HepG2 (cell line): ENCODE data around the gene RDH16. TPM values are rescaled to one million over a fixed set of nuclear protein-coding genes. Genes with fewer than 3 reads are reported as not detected.

Source experiments
- ATAC-seq: fragments of 200-7000 bp; cut with Tn5 transposase; 3 replicates; pipeline ENCODE4 v1.9.1; 2020; ENCODE audit warnings: mild to moderate bottlenecking, moderate library complexity
- BruUV-seq: library from RNA; stranded (reverse); fragments of 400-500 nt; replicated peaks from 2 replicates; lab custom pipeline; 2021; lab: Mats Ljungman, UMichigan
- CTCF ChIA-PET: fragments of 300-600 bp; formaldehyde crosslinking; extraction: SDS; loops from one replicate; lab custom pipeline; 2021; ENCODE audit warnings: low total read pairs, inconsistent platforms, low intra/inter-chr PET ratio; lab: Yijun Ruan, JAX
- POLR2A ChIA-PET: fragments of 350-600 bp; sonication (Branson Sonifier 250); formaldehyde crosslinking; loops from one replicate; lab custom pipeline; 2020; ENCODE audit warnings: antibody characterized with exemption, inconsistent platforms; lab: Yijun Ruan, JAX
- DNase-seq: peaks from one replicate; pipeline ENCODE4 v3.0.0-alpha.2; 2015; ENCODE audit warnings: low spot score
- FAIRE-seq: peaks from 3 replicates; lab custom pipeline; 2011; peaks lifted over from hg19 to GRCh38; lab: Jason Lieb, UNC
- H2AFZ ChIP-seq: one replicate; pipeline ENCODE4 v1.6.1; 2011; ENCODE audit warnings: low read length, inconsistent platforms
- H3K27ac ChIP-seq: fragments of 300-600 bp; 3 replicates; pipeline ENCODE4 v1.8.0; 2011; ENCODE audit warnings: mixed run types, mild to moderate bottlenecking, mixed read lengths, low read length, inconsistent platforms; ENCODE audit not compliant: insufficient read depth; ENCODE audit errors: extremely low read length
- H3K27me3 ChIP-seq, 2 experiments: fragments of 200-600 bp in 1 of 2; 2 replicates in 1 of 2; 3 replicates in 1 of 2; pipeline versions ENCODE4 v1.6.0 to v1.8.0; 2011; ENCODE audit warnings: low read length in 2 of 2, mild to moderate bottlenecking in 2 of 2, moderate library complexity in 2 of 2, inconsistent platforms in 1 of 2; ENCODE audit not compliant: insufficient read depth in 2 of 2, control insufficient read depth in 1 of 2
- H3K36me3 ChIP-seq, 2 experiments: fragments of 200-600 bp in 1 of 2; replicated peaks in 1 of 2; 2 replicates in 1 of 2; 3 replicates in 1 of 2; pipeline versions ENCODE4 v1.5.1 to v1.8.0; 2011; ENCODE audit warnings: low read length in 2 of 2, inconsistent platforms in 1 of 2; ENCODE audit not compliant: insufficient read depth in 2 of 2, control insufficient read depth in 1 of 2
- H3K4me1 ChIP-seq: 2 replicates; pipeline ENCODE4 v1.5.1; 2012; ENCODE audit warnings: low read length, inconsistent platforms; ENCODE audit not compliant: insufficient read depth
- H3K4me2 ChIP-seq: 2 replicates; pipeline ENCODE4 v1.6.0; 2011; ENCODE audit warnings: low read depth, low read length, inconsistent platforms
- H3K4me3 ChIP-seq, 3 experiments: fragments of 200-600 bp in 1 of 3; sonication (generic), shearing (Covaris generic) in 1 of 3; replicated peaks in 1 of 3; 2 replicates each; pipeline ENCODE4 v1.5.1; 2011 to 2016; ENCODE audit warnings: low read length in 3 of 3, inconsistent platforms in 2 of 3, low read depth in 2 of 3, mild to moderate bottlenecking in 2 of 3, control low read depth in 1 of 3, mixed read lengths in 1 of 3; ENCODE audit not compliant: insufficient read depth in 1 of 3
- H3K79me2 ChIP-seq: one replicate; pipeline ENCODE4 v1.6.1; 2011; ENCODE audit warnings: low read length, inconsistent platforms; ENCODE audit not compliant: insufficient read depth
- H3K9ac ChIP-seq: 2 replicates; pipeline ENCODE4 v1.6.0; 2011; ENCODE audit warnings: mild to moderate bottlenecking, low read depth, low read length, inconsistent platforms; ENCODE audit not compliant: insufficient read depth
- H3K9me3 ChIP-seq: 2 replicates; pipeline ENCODE4 v1.5.1; 2012; ENCODE audit warnings: mild to moderate bottlenecking, low read length
- H4K20me1 ChIP-seq: 2 replicates; pipeline ENCODE4 v1.6.0; 2011; ENCODE audit warnings: inconsistent platforms, mild to moderate bottlenecking, low read length, moderate library complexity; ENCODE audit not compliant: insufficient read depth
- CAMTA2 ChIP-seq: sonication (generic); formaldehyde crosslinking; IDR thresholded peaks from 2 replicates; pipeline ENCODE4 v1.4.0; 2020; ENCODE audit warnings: mild to moderate bottlenecking, missing genetic modification reagents, borderline replicate concordance
- FOXK2 ChIP-seq: fragments of 450-650 bp; IDR thresholded peaks from 2 replicates; pipeline ENCODE4 v1.6.1; 2016
- SAP130 ChIP-seq: IDR thresholded peaks from 2 replicates; pipeline ENCODE4 v1.6.1; 2016; ENCODE audit warnings: low read depth
- ZNF468 ChIP-seq: sonication (generic); formaldehyde crosslinking; IDR thresholded peaks from 2 replicates; pipeline ENCODE4 v1.8.0; 2022; ENCODE audit warnings: mild to moderate bottlenecking, moderate library complexity, missing genetic modification reagents
- ZNF510 ChIP-seq: sonication (generic); formaldehyde crosslinking; IDR thresholded peaks from 2 replicates; pipeline ENCODE4 v1.4.0; 2020; ENCODE audit warnings: low read depth, mild to moderate bottlenecking, missing genetic modification reagents
- ZNF777 ChIP-seq: sonication (generic); formaldehyde crosslinking; IDR thresholded peaks from 2 replicates; pipeline ENCODE4 v1.4.0; 2020; ENCODE audit warnings: missing genetic modification reagents
- WGBS: methylation state at CpG from one replicate; pipeline ENCODE4 v1.1.6; 2017; ENCODE audit warnings: low lambda C conversion rate; 5-methylcytosine and 5-hydroxymethylcytosine counted together
- in situ Hi-C: cut with HindIII; loops from 2 replicates; pipeline ENCODE4 v1.10.0; 2017; ENCODE audit warnings: low pct_unique_long_range_greater_than_20kb; ENCODE audit not compliant: extremely low pct_ligation_motif_present
- intact Hi-C: fragments of 100-400 bp; cut with micrococcal nuclease; formaldehyde crosslinking; loops from one replicate; pipeline ENCODE4 v1.10.0; 2022; ENCODE audit not compliant: unreplicated experiment
- polyA plus RNA-seq, 8 experiments: library from polyadenylated mRNA; depleted of rRNA in 3 of 8; stranded (reverse) in 7 of 8; unstranded in 1 of 8; fragments of >200 nt; fragmentation: Illumina TruSeq in 4 of 8; extraction: Trizol in 4 of 8; gene quantifications; 2 replicates each; pipeline versions ENCODE4 v1.2.1 to v1.2.3, GENCODE V29; 2011 to 2016; ENCODE audit warnings: low read depth in 4 of 8, missing spikeins in 1 of 8, mixed read lengths in 1 of 8; ENCODE audit not compliant: insufficient read depth in 1 of 8
- total RNA-seq, 5 experiments: library from RNA; depleted of rRNA; stranded (reverse); fragments of >200 nt; fragmentation: Illumina TruSeq; extraction: Trizol; gene quantifications; 2 replicates each; pipeline ENCODE4 v1.2.3, GENCODE V29; 2016; ENCODE audit warnings: low read depth in 1 of 5
- TF ChIP-seq, protein P1 (sequence below): IDR thresholded peaks from 2 replicates; pipeline ENCODE4 v1.6.1; 2016; ENCODE audit warnings: low read depth, control low read depth
- TF ChIP-seq, protein P2 (sequence below): sonication (generic); formaldehyde crosslinking; conservative IDR thresholded peaks from 2 replicates; pipeline ENCODE4 v1.8.0; 2022; ENCODE audit warnings: missing genetic modification reagents

Gene RDH16
- total and polyA plus RNA-seq, 2 of the 13 experiments (the other 11 are each of a cell fraction or from before 2014, with no cell fraction given), result 0.05 to 0.13 TPM

DNA sequence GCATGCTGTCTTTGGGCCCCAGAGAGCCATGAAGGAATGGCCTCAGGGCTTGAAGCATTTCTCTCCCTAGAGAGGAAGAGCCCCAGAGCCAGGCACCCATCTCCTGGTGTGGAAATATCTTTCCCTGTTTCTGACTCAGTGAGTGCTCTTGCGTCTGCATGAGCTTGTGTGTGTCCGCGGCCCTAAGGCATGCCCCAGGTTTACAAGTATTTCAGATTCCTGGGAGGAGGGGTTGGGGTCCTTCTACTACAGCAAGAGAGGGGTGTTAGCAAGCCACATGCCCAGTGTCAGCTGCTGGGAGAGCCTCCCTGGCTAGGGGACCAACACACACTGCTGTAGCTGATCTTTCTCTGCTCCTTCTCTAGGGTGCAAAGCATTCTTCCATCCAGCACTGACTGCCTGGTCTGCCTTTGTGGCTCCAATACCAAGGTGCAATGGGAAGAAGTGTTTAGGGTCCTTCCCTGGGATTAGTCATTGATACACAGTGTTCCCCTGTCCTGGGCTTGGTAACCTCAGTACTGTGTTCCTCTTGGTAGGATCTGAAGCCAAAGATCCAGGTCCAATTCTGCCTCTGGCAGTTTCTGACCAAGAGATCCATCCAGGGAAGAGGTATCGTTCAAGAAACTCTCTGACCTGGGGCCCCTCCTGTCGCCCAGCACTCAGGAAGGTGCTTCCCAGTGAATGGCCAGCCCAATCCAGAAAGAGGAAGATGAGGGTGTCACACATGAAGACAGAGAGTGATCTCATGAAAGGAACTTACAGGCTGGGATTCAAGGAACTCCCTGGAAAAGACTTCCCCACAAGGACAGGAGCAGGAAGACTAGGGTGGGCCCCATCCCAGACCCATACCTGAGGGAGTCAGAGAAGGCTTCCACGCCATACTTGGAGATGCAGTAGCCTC is 3.1 kb downstream of the RDH16 start:
- POLR2A ChIA-PET, result no interaction called here
- Histone ChIP-seq H3K4me3 (no peak overlapping the region), H3K36me3 (no peaks in the 10 kb centered on the region)

DNA sequence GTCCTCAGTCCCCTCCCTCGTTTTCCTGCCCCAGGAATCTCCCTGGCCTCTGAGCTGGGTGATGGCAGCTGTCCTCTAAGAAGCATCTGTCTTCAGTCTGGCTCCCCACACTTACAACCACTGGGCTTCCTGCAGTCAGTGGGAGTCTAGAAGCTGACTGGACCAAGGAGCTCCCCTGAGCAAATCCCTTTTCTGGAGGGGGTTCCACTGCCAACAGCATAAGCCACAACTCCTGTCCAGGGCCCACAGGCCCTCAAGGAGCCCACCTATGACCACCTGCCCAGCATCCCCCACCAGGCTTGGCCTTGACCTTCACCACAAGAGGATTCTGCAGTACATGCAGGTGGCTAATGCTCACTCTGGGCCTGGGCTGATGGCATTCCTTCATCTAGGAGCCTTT is 4.1 kb downstream of the RDH16 start:
- BruUV-seq, result no TSS peak
- no peak for TF ChIP-seq ZNF777 (CRISPR knock-in tag)
- no peak for TF ChIP-seq ZNF468 (CRISPR knock-in tag)
- TF ChIP-seq, protein P1, sequence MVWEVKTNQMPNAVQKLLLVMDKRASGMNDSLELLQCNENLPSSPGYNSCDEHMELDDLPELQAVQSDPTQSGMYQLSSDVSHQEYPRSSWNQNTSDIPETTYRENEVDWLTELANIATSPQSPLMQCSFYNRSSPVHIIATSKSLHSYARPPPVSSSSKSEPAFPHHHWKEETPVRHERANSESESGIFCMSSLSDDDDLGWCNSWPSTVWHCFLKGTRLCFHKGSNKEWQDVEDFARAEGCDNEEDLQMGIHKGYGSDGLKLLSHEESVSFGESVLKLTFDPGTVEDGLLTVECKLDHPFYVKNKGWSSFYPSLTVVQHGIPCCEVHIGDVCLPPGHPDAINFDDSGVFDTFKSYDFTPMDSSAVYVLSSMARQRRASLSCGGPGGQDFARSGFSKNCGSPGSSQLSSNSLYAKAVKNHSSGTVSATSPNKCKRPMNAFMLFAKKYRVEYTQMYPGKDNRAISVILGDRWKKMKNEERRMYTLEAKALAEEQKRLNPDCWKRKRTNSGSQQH (CRISPR knock-in tag), result no peak
- no peak for TF ChIP-seq CAMTA2 (CRISPR knock-in tag)
- no peak overlapping the region for H3K9ac ChIP-seq
- H3K79me2 ChIP-seq, result no peaks in the 10 kb centered on the region
- H4K20me1 ChIP-seq, result no peaks in the 10 kb centered on the region
- H3K27me3 ChIP-seq, result no peaks in the 10 kb centered on the region
- no peak for FAIRE-seq
- H3K4me2 ChIP-seq, result no peak overlapping the region
- peaks cover 34% of the 10 kb centered on the region for H3K4me1 ChIP-seq
- ChIA-PET CTCF (no interaction called here), POLR2A (no interaction called here)
- WGBS, result 0% methylated on average over 1 of the region's 1 CpG
- peaks cover 5% of the 10 kb centered on the region; the same call in 1 of the 2 replicates for H3K9me3 ChIP-seq
- in situ Hi-C loops (no loop called here), intact Hi-C loops (no loop called here)
- H3K4me3 ChIP-seq, result no peak overlapping the region
- no peak for DNase-seq
- no peak for ATAC-seq
- no peak overlapping the region for H2AFZ ChIP-seq
- H3K27ac ChIP-seq, result no peak overlapping the region
- no peaks in the 10 kb centered on the region for H3K36me3 ChIP-seq

More for the DNA sequence above, 3.1 kb downstream of the RDH16 start:
- no peaks in the 10 kb centered on the region for H3K79me2 ChIP-seq
- H4K20me1 ChIP-seq, result no peaks in the 10 kb centered on the region
- TF ChIP-seq SAP130 (CRISPR knock-in tag), result no peak
- TF ChIP-seq ZNF510 (CRISPR knock-in tag), result no peak
- TF ChIP-seq FOXK2, result no peak
- TF ChIP-seq, protein P2, sequence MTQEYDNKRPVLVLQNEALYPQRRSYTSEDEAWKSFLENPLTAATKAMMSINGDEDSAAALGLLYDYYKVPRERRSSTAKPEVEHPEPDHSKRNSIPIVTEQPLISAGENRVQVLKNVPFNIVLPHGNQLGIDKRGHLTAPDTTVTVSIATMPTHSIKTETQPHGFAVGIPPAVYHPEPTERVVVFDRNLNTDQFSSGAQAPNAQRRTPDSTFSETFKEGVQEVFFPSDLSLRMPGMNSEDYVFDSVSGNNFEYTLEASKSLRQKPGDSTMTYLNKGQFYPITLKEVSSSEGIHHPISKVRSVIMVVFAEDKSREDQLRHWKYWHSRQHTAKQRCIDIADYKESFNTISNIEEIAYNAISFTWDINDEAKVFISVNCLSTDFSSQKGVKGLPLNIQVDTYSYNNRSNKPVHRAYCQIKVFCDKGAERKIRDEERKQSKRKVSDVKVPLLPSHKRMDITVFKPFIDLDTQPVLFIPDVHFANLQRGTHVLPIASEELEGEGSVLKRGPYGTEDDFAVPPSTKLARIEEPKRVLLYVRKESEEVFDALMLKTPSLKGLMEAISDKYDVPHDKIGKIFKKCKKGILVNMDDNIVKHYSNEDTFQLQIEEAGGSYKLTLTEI, result no peak
- no peak overlapping the region for H3K27ac ChIP-seq
- BruUV-seq, result no TSS peak
- ATAC-seq, result no peak
- intact Hi-C loops, result no loop called here
- H3K27me3 ChIP-seq, result no peaks in the 10 kb centered on the region
- no peak overlapping the region for H3K9ac ChIP-seq
- WGBS, result 78% methylated on average over 6 of the region's 6 CpGs
- DNase-seq, result no peak
- CTCF ChIA-PET, result no interaction called here
- FAIRE-seq, result no peak
- peaks cover 44% of the 10 kb centered on the region for H3K4me1 ChIP-seq
- no peak overlapping the region for H2AFZ ChIP-seq
- in situ Hi-C loops, result no loop called here
- peaks cover 9% of the 10 kb centered on the region; the same call in 1 of the 2 replicates for H3K9me3 ChIP-seq
- no peak overlapping the region for H3K4me2 ChIP-seq
